Mesenchymal stem cell (in vitro differentiated cells and primary cell): Measurements from ENCODE around the gene C4orf51. TPM values are rescaled to one million over a fixed set of nuclear protein-coding genes. Genes with fewer than 3 reads are reported as not detected.

Experiments
- DNase-seq: peaks from one replicate; pipeline ENCODE4 v3.0.0-alpha.2; 2013
- H2AFZ ChIP-seq: one replicate; pipeline ENCODE4 v1.6.1; 2013; ENCODE audit warnings: low read depth, mild to moderate bottlenecking, control low read depth, inconsistent platforms, low read length, moderate library complexity
- H2AK5ac ChIP-seq: 2 replicates; pipeline ENCODE4 v1.6.1; 2013; ENCODE audit warnings: low read length, moderate library complexity, mild to moderate bottlenecking, inconsistent platforms; ENCODE audit not compliant: severe bottlenecking
- H2BK120ac ChIP-seq: one replicate; pipeline ENCODE4 v1.6.1; 2013; ENCODE audit warnings: low read depth, mild to moderate bottlenecking, inconsistent platforms, low read length, moderate library complexity
- H2BK12ac ChIP-seq, 2 experiments: one replicate each; pipeline ENCODE4 v1.6.1; 2013; ENCODE audit warnings: inconsistent platforms in 2 of 2, low read length in 2 of 2, mild to moderate bottlenecking in 2 of 2, moderate library complexity in 2 of 2, control low read depth in 1 of 2
- H2BK15ac ChIP-seq: one replicate; pipeline ENCODE4 v1.6.1; 2013; ENCODE audit warnings: mild to moderate bottlenecking, low read depth, inconsistent platforms; ENCODE audit not compliant: poor library complexity, severe bottlenecking
- H2BK5ac ChIP-seq: 2 replicates; pipeline ENCODE4 v1.6.1; 2013; ENCODE audit warnings: low read depth, mild to moderate bottlenecking, low read length, control low read depth, inconsistent platforms; ENCODE audit not compliant: poor library complexity, severe bottlenecking
- H3K14ac ChIP-seq, 2 experiments: one replicate each; pipeline ENCODE4 v1.6.1; 2013; ENCODE audit warnings: inconsistent platforms in 2 of 2, low read length in 2 of 2, control low read depth in 1 of 2, mild to moderate bottlenecking in 1 of 2, moderate library complexity in 1 of 2
- H3K18ac ChIP-seq, 2 experiments: one replicate each; pipeline ENCODE4 v1.6.1; 2013; ENCODE audit warnings: inconsistent platforms in 2 of 2, low read length in 2 of 2, control low read depth in 1 of 2, low read depth in 1 of 2, mild to moderate bottlenecking in 1 of 2
- H3K23ac ChIP-seq, 2 experiments: one replicate each; pipeline ENCODE4 v1.6.1; 2013; ENCODE audit warnings: inconsistent platforms in 2 of 2, low read length in 2 of 2, mild to moderate bottlenecking in 2 of 2, moderate library complexity in 2 of 2, control low read depth in 1 of 2
- H3K27ac ChIP-seq: 2 replicates; pipeline ENCODE4 v1.5.1; 2013; ENCODE audit warnings: mild to moderate bottlenecking, moderate library complexity, low read length, control low read depth, inconsistent platforms; ENCODE audit not compliant: poor library complexity, severe bottlenecking
- H3K27me3 ChIP-seq, 2 experiments: 2 replicates each; pipeline versions ENCODE4 v1.6.1 to v1.7.0; 2013; ENCODE audit warnings: low read length in 2 of 2, mild to moderate bottlenecking in 2 of 2, moderate library complexity in 2 of 2, control low read depth in 1 of 2, inconsistent platforms in 1 of 2; ENCODE audit not compliant: control insufficient read depth in 1 of 2, insufficient read depth in 1 of 2
- H3K36me3 ChIP-seq, 2 experiments: 2 replicates each; pipeline versions ENCODE4 v1.6.1 to v1.7.0; 2013; ENCODE audit warnings: low read length in 2 of 2, control low read depth in 1 of 2, inconsistent platforms in 1 of 2, low read depth in 1 of 2, mild to moderate bottlenecking in 1 of 2; ENCODE audit not compliant: insufficient read depth in 2 of 2, control insufficient read depth in 1 of 2
- H3K4ac ChIP-seq, 2 experiments: one replicate each; pipeline ENCODE4 v1.6.1; 2013; ENCODE audit warnings: inconsistent platforms in 2 of 2, low read length in 2 of 2, mild to moderate bottlenecking in 2 of 2, moderate library complexity in 2 of 2, control low read depth in 1 of 2, low read depth in 1 of 2
- H3K4me1 ChIP-seq: 2 replicates; pipeline ENCODE4 v1.6.1; 2013; ENCODE audit warnings: low read depth, low read length, control low read depth; ENCODE audit not compliant: control insufficient read depth, insufficient read depth
- H3K4me2 ChIP-seq: 2 replicates; pipeline ENCODE4 v1.6.1; 2013; ENCODE audit warnings: low read length, mild to moderate bottlenecking, inconsistent platforms; ENCODE audit not compliant: poor library complexity, severe bottlenecking
- H3K4me3 ChIP-seq, 2 experiments: 2 replicates each; pipeline versions ENCODE4 v1.5.1 to v1.7.0; 2013; ENCODE audit warnings: low read length in 2 of 2, mild to moderate bottlenecking in 2 of 2, control low read depth in 1 of 2, low read depth in 1 of 2; ENCODE audit not compliant: insufficient read depth in 1 of 2
- H3K79me1 ChIP-seq: replicated peaks from 2 replicates; pipeline ENCODE4 v1.6.1; 2013; ENCODE audit warnings: mild to moderate bottlenecking, control low read depth, low read length, inconsistent platforms; ENCODE audit not compliant: poor library complexity, severe bottlenecking
- H3K9ac ChIP-seq: 2 replicates; pipeline ENCODE4 v1.7.0; 2013; ENCODE audit warnings: mild to moderate bottlenecking, low read length, moderate library complexity
- H3K9me3 ChIP-seq: 2 replicates; pipeline ENCODE4 v1.7.0; 2013; ENCODE audit warnings: mild to moderate bottlenecking, low read length; ENCODE audit not compliant: control insufficient read depth
- H4K8ac ChIP-seq: one replicate; pipeline ENCODE4 v1.6.1; 2013; ENCODE audit warnings: inconsistent platforms, mild to moderate bottlenecking, low read length, moderate library complexity
- H4K91ac ChIP-seq: one replicate; pipeline ENCODE4 v1.6.1; 2013; ENCODE audit warnings: mild to moderate bottlenecking, low read length, inconsistent platforms
- WGBS: methylation state at CpG from one replicate; pipeline ENCODE4 v1.1.7; 2013; ENCODE audit warnings: mixed read lengths; 5-methylcytosine and 5-hydroxymethylcytosine counted together
- polyA plus RNA-seq, 2 experiments: library from polyadenylated mRNA; stranded (reverse); fragments of 200-250 nt; gene quantifications; one replicate each; pipeline ENCODE4 v1.2.3, GENCODE V29; 2013

The C4orf51 gene
- not detected for polyA plus RNA-seq (2013, experiment 1 of 2)
- not detected for polyA plus RNA-seq (2013, experiment 2 of 2)

- Histone ChIP-seq H3K27ac (peak within 1 kb of the TSS; percentile 36), H3K9ac (peak within 1 kb of the TSS; percentile 73), H4K8ac (no peak within 1 kb of the TSS), H2BK12ac (no peak within 1 kb of the TSS), H3K27me3 (no peaks in the 10 kb centered on the region), H2AFZ (no peak within 1 kb of the TSS), H3K36me3 (no peaks in the 10 kb centered on the region), H3K14ac (no peak within 1 kb of the TSS), H2BK120ac (no peak within 1 kb of the TSS), H3K9me3 (no peaks in the 10 kb centered on the region), H3K4me2 (no peak within 1 kb of the TSS), H3K18ac (no peak within 1 kb of the TSS), H3K79me1 (no peaks in the 10 kb centered on the region), H2BK5ac (no peak within 1 kb of the TSS), H4K91ac (no peak within 1 kb of the TSS), H3K4me3 (peak within 1 kb of the TSS in 1 of 2 experiments; percentile 31), H3K23ac (no peak within 1 kb of the TSS), H2BK15ac (no peak within 1 kb of the TSS), H3K4ac (no peak within 1 kb of the TSS), H2AK5ac (no peak within 1 kb of the TSS), H3K4me1 (peaks cover 2% of the 10 kb centered on the region)
- peak; percentile 83 for DNase-seq
- 6% methylated on average over 5 of the region's 6 CpGs for WGBS
These were observed at the start of gene C4orf51 for GRCh38 chr4:145679991-145680455. C4orf51 (plus strand) TSS chr4:145680146; CDS start chr4:145680204, 58 bp downstream.

- Histone ChIP-seq H3K23ac (no peak overlapping the region), H3K4me3 (no peak overlapping the region), H3K14ac (no peak overlapping the region), H2AFZ (no peak overlapping the region), H3K27me3 (no peaks in the 10 kb centered on the region), H3K36me3 (peaks cover 12 to 16% of the 10 kb centered on the region in 2 experiments), H3K27ac (no peak overlapping the region), H3K18ac (no peak overlapping the region), H3K4me1 (no peaks in the 10 kb centered on the region), H3K79me1 (peaks cover 23% of the 10 kb centered on the region), H4K8ac (no peak overlapping the region), H2BK15ac (no peak overlapping the region), H4K91ac (no peak overlapping the region), H2AK5ac (no peak overlapping the region), H3K9me3 (no peaks in the 10 kb centered on the region), H3K4me2 (no peak overlapping the region), H3K9ac (no peak overlapping the region), H2BK12ac (no peak overlapping the region), H3K4ac (no peak overlapping the region), H2BK120ac (no peak overlapping the region), H2BK5ac (no peak overlapping the region)
- no peak for DNase-seq
- 100% methylated on average over 1 of the region's 1 CpG for WGBS
These were observed 44.8 kb upstream of the C4orf51 start for GRCh38 chr4:145635117-145635516.

GRCh38 chr4:145635630-145636029 is 44.3 kb upstream of the C4orf51 start:
- Histone ChIP-seq H3K4me1 (no peaks in the 10 kb centered on the region), H3K9ac (no peak overlapping the region), H3K79me1 (peaks cover 23% of the 10 kb centered on the region), H2AFZ (no peak overlapping the region), H2BK5ac (no peak overlapping the region), H2BK120ac (no peak overlapping the region), H4K8ac (no peak overlapping the region), H3K27me3 (no peaks in the 10 kb centered on the region), H3K27ac (no peak overlapping the region), H3K4me2 (no peak overlapping the region), H3K4ac (no peak overlapping the region), H3K18ac (no peak overlapping the region), H3K23ac (no peak overlapping the region), H2AK5ac (no peak overlapping the region), H4K91ac (no peak overlapping the region), H3K14ac (no peak overlapping the region), H2BK15ac (no peak overlapping the region), H3K9me3 (no peaks in the 10 kb centered on the region), H3K36me3 (peaks cover 12 to 16% of the 10 kb centered on the region in 2 experiments), H3K4me3 (no peak overlapping the region), H2BK12ac (no peak overlapping the region)
- no peak for DNase-seq

GRCh38 chr4:145639186-145639698 is 40.7 kb upstream of the C4orf51 start:
- Histone ChIP-seq H3K4me2 (no peak overlapping the region), H3K9me3 (no peaks in the 10 kb centered on the region), H2AK5ac (no peak overlapping the region), H3K14ac (no peak overlapping the region), H2BK120ac (no peak overlapping the region), H3K27ac (no peak overlapping the region), H4K91ac (no peak overlapping the region), H3K4ac (no peak overlapping the region), H3K36me3 (peaks cover 6 to 15% of the 10 kb centered on the region in 2 experiments), H4K8ac (no peak overlapping the region), H2AFZ (no peak overlapping the region), H2BK12ac (no peak overlapping the region), H3K18ac (no peak overlapping the region), H3K4me1 (no peaks in the 10 kb centered on the region), H3K23ac (no peak overlapping the region), H3K4me3 (no peak overlapping the region), H2BK15ac (no peak overlapping the region), H3K79me1 (peaks cover 14% of the 10 kb centered on the region), H2BK5ac (no peak overlapping the region), H3K27me3 (no peaks in the 10 kb centered on the region), H3K9ac (no peak overlapping the region)
- 95% methylated on average over 5 of the region's 6 CpGs for WGBS
- no peak for DNase-seq
